ENCODE data around the gene PSMA2.
A peak's percentile ranks its signal among the peaks of the same experiment; 100 is the strongest.

PSMA2 gene

DNA sequence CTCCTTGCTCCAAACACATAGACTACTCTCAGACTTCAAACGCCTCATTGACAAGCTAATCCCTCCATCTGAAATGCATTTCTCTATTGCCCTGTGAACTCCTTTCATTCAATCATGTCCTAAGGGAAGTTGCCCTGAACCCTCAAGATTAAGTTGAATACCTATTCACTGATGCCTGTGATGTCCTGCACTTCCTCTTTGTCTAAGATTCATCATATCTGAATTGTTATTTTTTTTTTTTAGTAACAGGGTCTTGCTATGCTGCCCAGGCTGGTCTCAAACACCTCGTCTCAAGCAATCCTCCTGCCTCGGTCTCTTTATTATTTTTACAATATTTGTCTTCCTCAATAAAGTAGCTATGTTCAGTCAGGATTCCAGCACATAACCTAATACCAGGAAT, 3.2 kb downstream of the PSMA2 start:
- Histone ChIP-seq H2BK15ac (ENCODE audit: low read length) (no peak overlapping the region), H3K18ac (ENCODE audit: low read length) (no peak overlapping the region), H2BK12ac (ENCODE audit: low read length) (no peak overlapping the region), H3K23ac (ENCODE audit: low read depth, low read length, poor library complexity) (no peak overlapping the region), H3K4ac (ENCODE audit: low read length) (no peak overlapping the region), H3K14ac (ENCODE audit: low read length) (no peak overlapping the region), H3K27me3 (ENCODE audit: control insufficient read depth in 3 of 3, insufficient read depth in 3 of 3, low read depth in 1 of 3, low read length in 3 of 3) (no peaks in the 10 kb centered on the region), H4K8ac (ENCODE audit: low read depth, low read length) (no peak overlapping the region), H3K79me1 (ENCODE audit: low read depth, low read length) (peaks cover 2% of the 10 kb centered on the region), H3K9ac (ENCODE audit: low read depth, low read length, poor library complexity) (no peak overlapping the region), H4K91ac (ENCODE audit: low read depth, low read length, poor library complexity) (no peak overlapping the region), H3K4me3 (ENCODE audit: low read length in 2 of 2) (no peak overlapping the region), H3K4me1 (ENCODE audit: control insufficient read depth in 2 of 2, insufficient read depth in 1 of 2, low read depth in 1 of 2, low read length in 2 of 2) (peaks cover 3 to 4% of the 10 kb centered on the region in 2 donors), H3K9me3 (replicated peaks in 1 of 2; ENCODE audit: control insufficient read depth in 2 of 2, insufficient read depth in 1 of 2, low read depth in 1 of 2, low read length in 2 of 2) (no peaks in the 10 kb centered on the region), H3K27ac (replicated peaks; ENCODE audit: low read length) (no peak overlapping the region), H3K4me2 (ENCODE audit: insufficient read depth, low read length, poor library complexity, severe bottlenecking) (no peak overlapping the region), H2AK5ac (ENCODE audit: low read depth, low read length) (no peak overlapping the region), H2BK5ac (ENCODE audit: low read length) (no peak overlapping the region), H3K36me3 (replicated peaks in 1 of 2; ENCODE audit: control insufficient read depth in 2 of 2, insufficient read depth in 2 of 2, low read length in 2 of 2) (peaks cover 8 to 58% of the 10 kb centered on the region in 2 donors), H2BK120ac (ENCODE audit: low read depth, low read length) (no peak overlapping the region), H2AFZ (ENCODE audit: low read length) (no peak overlapping the region)
- no CpG with 5 or more reads among the region's 3 CpGs for WGBS, 2 donors (ENCODE audit: extremely low coverage in 2 of 2, insufficient read length in 2 of 2, insufficient replicate concordance in 1 of 2)
- DNase-seq (ENCODE audit: low spot score), result no peak

DNA sequence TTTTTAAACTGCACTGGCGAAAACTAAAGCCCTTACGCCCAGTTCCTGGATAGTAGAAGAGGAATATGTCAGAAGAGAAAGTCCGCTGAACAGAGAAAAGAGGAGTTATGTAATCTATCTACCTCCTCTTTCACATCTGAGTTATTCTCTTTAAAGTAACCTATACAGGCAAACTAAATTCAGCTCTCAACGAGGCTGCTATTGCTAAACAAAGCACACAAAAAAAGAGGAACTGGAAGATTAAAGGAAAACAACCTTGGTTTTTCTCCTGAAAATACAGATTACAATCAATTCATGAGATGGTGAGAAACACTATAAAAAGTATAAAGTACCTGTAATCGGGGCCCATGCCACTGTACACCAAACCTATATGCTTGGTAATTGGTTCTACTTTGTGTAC, 5.8 kb downstream of the PSMA2 start:
- Histone ChIP-seq H3K79me1 (ENCODE audit: low read depth, low read length) (peaks cover 2% of the 10 kb centered on the region), H3K9me3 (replicated peaks in 1 of 2; ENCODE audit: control insufficient read depth in 2 of 2, insufficient read depth in 1 of 2, low read depth in 1 of 2, low read length in 2 of 2) (no peaks in the 10 kb centered on the region), H2BK12ac (ENCODE audit: low read length) (no peak overlapping the region), H3K23ac (ENCODE audit: low read depth, low read length, poor library complexity) (no peak overlapping the region), H3K27me3 (ENCODE audit: control insufficient read depth in 3 of 3, insufficient read depth in 3 of 3, low read depth in 1 of 3, low read length in 3 of 3) (no peaks in the 10 kb centered on the region), H2BK5ac (ENCODE audit: low read length) (no peak overlapping the region), H3K4ac (ENCODE audit: low read length) (no peak overlapping the region), H3K4me3 (ENCODE audit: low read length in 2 of 2) (no peak overlapping the region), H3K4me2 (ENCODE audit: insufficient read depth, low read length, poor library complexity, severe bottlenecking) (no peak overlapping the region), H2AFZ (ENCODE audit: low read length) (no peak overlapping the region), H4K8ac (ENCODE audit: low read depth, low read length) (no peak overlapping the region), H3K18ac (ENCODE audit: low read length) (no peak overlapping the region), H4K91ac (ENCODE audit: low read depth, low read length, poor library complexity) (no peak overlapping the region), H2BK120ac (ENCODE audit: low read depth, low read length) (no peak overlapping the region), H2AK5ac (ENCODE audit: low read depth, low read length) (no peak overlapping the region), H3K27ac (replicated peaks; ENCODE audit: low read length) (no peak overlapping the region), H3K9ac (ENCODE audit: low read depth, low read length, poor library complexity) (no peak overlapping the region), H3K4me1 (ENCODE audit: control insufficient read depth in 2 of 2, insufficient read depth in 1 of 2, low read depth in 1 of 2, low read length in 2 of 2) (peaks cover 3 to 4% of the 10 kb centered on the region in 2 donors), H2BK15ac (ENCODE audit: low read length) (no peak overlapping the region), H3K14ac (ENCODE audit: low read length) (no peak overlapping the region), H3K36me3 (replicated peaks in 1 of 2; ENCODE audit: control insufficient read depth in 2 of 2, insufficient read depth in 2 of 2, low read length in 2 of 2) (peaks cover 8 to 83% of the 10 kb centered on the region in 2 donors)
- no CpG with 5 or more reads among the region's 5 CpGs for WGBS, 2 donors (ENCODE audit: extremely low coverage in 2 of 2, insufficient read length in 2 of 2, insufficient replicate concordance in 1 of 2)
- no peak for DNase-seq (ENCODE audit: low spot score)

DNA sequence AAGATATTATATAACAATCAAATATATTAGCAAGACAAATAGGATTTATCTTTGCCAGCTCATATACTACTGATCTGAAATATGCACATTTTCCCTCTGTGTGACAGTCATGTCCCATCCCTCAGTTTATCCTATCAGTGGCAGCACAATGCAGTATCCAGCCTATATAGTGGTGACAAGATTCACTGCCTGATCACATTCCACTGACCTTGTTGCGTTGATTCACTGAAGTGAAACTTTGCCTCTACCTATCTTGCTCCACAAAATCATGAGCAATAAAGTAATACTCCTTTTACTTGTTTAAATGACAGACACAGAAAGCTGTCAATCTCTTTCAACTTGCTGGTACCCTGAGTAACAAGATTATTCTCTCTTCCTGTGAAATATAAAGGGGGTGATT, 6.3 kb downstream of the PSMA2 start:
- no peak overlapping the region for H3K4me3 ChIP-seq (ENCODE audit: low read length in 2 of 2)
- DNase-seq (ENCODE audit: low spot score), result no peak
- H3K4ac ChIP-seq (ENCODE audit: low read length), result no peak overlapping the region
- H3K14ac ChIP-seq (ENCODE audit: low read length), result no peak overlapping the region
- H3K27ac ChIP-seq (replicated peaks; ENCODE audit: low read length), result no peak overlapping the region
- no peak overlapping the region for H2BK12ac ChIP-seq (ENCODE audit: low read length)
- H3K4me1 ChIP-seq (ENCODE audit: control insufficient read depth in 2 of 2, insufficient read depth in 1 of 2, low read depth in 1 of 2, low read length in 2 of 2), result peaks cover 2% of the 10 kb centered on the region in 2 donors
- H3K18ac ChIP-seq (ENCODE audit: low read length), result no peak overlapping the region
- H2BK120ac ChIP-seq (ENCODE audit: low read depth, low read length), result no peak overlapping the region
- H4K91ac ChIP-seq (ENCODE audit: low read depth, low read length, poor library complexity), result no peak overlapping the region
- no peak overlapping the region for H3K4me2 ChIP-seq (ENCODE audit: insufficient read depth, low read length, poor library complexity, severe bottlenecking)
- no peak overlapping the region for H2AK5ac ChIP-seq (ENCODE audit: low read depth, low read length)
- H3K23ac ChIP-seq (ENCODE audit: low read depth, low read length, poor library complexity), result no peak overlapping the region
- peak overlapping the region; percentile 55 for H3K9ac ChIP-seq (ENCODE audit: low read depth, low read length, poor library complexity)
- H2AFZ ChIP-seq (ENCODE audit: low read length), result no peak overlapping the region
- WGBS, 2 donors (ENCODE audit: extremely low coverage in 2 of 2, insufficient read length in 2 of 2, insufficient replicate concordance in 1 of 2), result no CpG with 5 or more reads among the region's 1 CpG
- H2BK5ac ChIP-seq (ENCODE audit: low read length), result no peak overlapping the region
- H3K27me3 ChIP-seq (ENCODE audit: control insufficient read depth in 3 of 3, insufficient read depth in 3 of 3, low read depth in 1 of 3, low read length in 3 of 3), result no peaks in the 10 kb centered on the region
- peaks cover 10 to 89% of the 10 kb centered on the region in 2 donors for H3K36me3 ChIP-seq (replicated peaks in 1 of 2; ENCODE audit: control insufficient read depth in 2 of 2, insufficient read depth in 2 of 2, low read length in 2 of 2)
- peaks cover 2% of the 10 kb centered on the region for H3K79me1 ChIP-seq (ENCODE audit: low read depth, low read length)
- no peak overlapping the region for H4K8ac ChIP-seq (ENCODE audit: low read depth, low read length)
- no peak overlapping the region for H2BK15ac ChIP-seq (ENCODE audit: low read length)
- H3K9me3 ChIP-seq (replicated peaks in 1 of 2; ENCODE audit: control insufficient read depth in 2 of 2, insufficient read depth in 1 of 2, low read depth in 1 of 2, low read length in 2 of 2), result no peaks in the 10 kb centered on the region

DNA sequence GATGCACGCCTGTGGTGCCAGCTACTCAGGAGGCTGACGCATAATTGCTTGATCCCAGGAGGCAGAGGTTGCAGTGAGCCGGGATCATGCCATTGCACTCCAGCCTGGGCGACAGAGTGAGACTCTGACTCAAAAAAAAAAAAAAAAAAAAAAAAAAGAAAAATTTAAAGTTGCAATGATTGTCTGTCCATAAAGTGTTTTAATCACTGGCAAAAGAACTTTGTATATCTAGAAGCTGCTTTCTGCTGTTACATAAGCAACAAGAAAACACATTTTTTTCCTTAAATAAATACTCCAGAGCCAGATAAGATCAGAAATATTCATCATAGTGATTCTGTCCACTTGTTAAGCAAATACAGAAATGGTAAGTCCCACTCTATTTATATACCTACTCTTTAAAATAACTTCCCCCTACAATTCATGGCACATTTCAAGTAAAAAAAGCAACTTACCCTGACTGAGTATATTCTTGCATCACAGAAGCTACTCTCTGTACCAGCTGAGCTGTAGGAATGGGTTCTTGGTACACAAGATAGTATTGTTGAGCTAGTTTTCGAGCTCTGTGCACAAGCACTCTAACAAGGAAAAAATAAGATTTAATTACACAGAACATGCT, 7.6 kb downstream of the PSMA2 start:
- no peak overlapping the region for H3K23ac ChIP-seq (ENCODE audit: low read depth, low read length, poor library complexity)
- H3K36me3 ChIP-seq (replicated peaks in 1 of 2; ENCODE audit: control insufficient read depth in 2 of 2, insufficient read depth in 2 of 2, low read length in 2 of 2), result peaks cover 15 to 96% of the 10 kb centered on the region in 2 donors
- no peak overlapping the region for H3K4ac ChIP-seq (ENCODE audit: low read length)
- no peak overlapping the region for H3K18ac ChIP-seq (ENCODE audit: low read length)
- no peak overlapping the region for H4K91ac ChIP-seq (ENCODE audit: low read depth, low read length, poor library complexity)
- no peak overlapping the region for H2AFZ ChIP-seq (ENCODE audit: low read length)
- H2BK120ac ChIP-seq (ENCODE audit: low read depth, low read length), result no peak overlapping the region
- H3K4me2 ChIP-seq (ENCODE audit: insufficient read depth, low read length, poor library complexity, severe bottlenecking), result no peak overlapping the region
- H3K79me1 ChIP-seq (ENCODE audit: low read depth, low read length), result no peaks in the 10 kb centered on the region
- no peak overlapping the region for H2AK5ac ChIP-seq (ENCODE audit: low read depth, low read length)
- no peak for DNase-seq (ENCODE audit: low spot score)
- no peak overlapping the region for H4K8ac ChIP-seq (ENCODE audit: low read depth, low read length)
- no peak overlapping the region for H3K14ac ChIP-seq (ENCODE audit: low read length)
- no peak overlapping the region for H2BK12ac ChIP-seq (ENCODE audit: low read length)
- no peak overlapping the region for H3K27ac ChIP-seq (replicated peaks; ENCODE audit: low read length)
- no CpG with 5 or more reads among the region's 5 CpGs for WGBS, 2 donors (ENCODE audit: extremely low coverage in 2 of 2, insufficient read length in 2 of 2, insufficient replicate concordance in 1 of 2)
- no peak overlapping the region for H3K4me3 ChIP-seq (ENCODE audit: low read length in 2 of 2)
- no peaks in the 10 kb centered on the region for H3K4me1 ChIP-seq (ENCODE audit: control insufficient read depth in 2 of 2, insufficient read depth in 1 of 2, low read depth in 1 of 2, low read length in 2 of 2)
- no peak overlapping the region for H3K9ac ChIP-seq (ENCODE audit: low read depth, low read length, poor library complexity)
- H3K27me3 ChIP-seq (ENCODE audit: control insufficient read depth in 3 of 3, insufficient read depth in 3 of 3, low read depth in 1 of 3, low read length in 3 of 3), result no peaks in the 10 kb centered on the region
- no peak overlapping the region for H2BK5ac ChIP-seq (ENCODE audit: low read length)
- no peak overlapping the region for H2BK15ac ChIP-seq (ENCODE audit: low read length)
- no peaks in the 10 kb centered on the region for H3K9me3 ChIP-seq (replicated peaks in 1 of 2; ENCODE audit: control insufficient read depth in 2 of 2, insufficient read depth in 1 of 2, low read depth in 1 of 2, low read length in 2 of 2)
